Head of caudate nucleus (tissue), 42 donors: Measurements from ENCODE around the gene HIPK1.
A peak's percentile ranks its signal among the peaks of the same experiment; 100 is the strongest.

Experiments used
- DNase-seq, 42 donors: peaks; one replicate each; pipeline versions ENCODE4 v3.0.0 to v3.0.0-alpha.2; 2020 to 2021; ENCODE audit warnings: mixed read lengths in 7 of 42
- intact Hi-C: fragments of 100-400 bp; cut with DNase I; formaldehyde crosslinking; loops from one replicate; pipeline ENCODE4 v1.15.0; 2022

Gene HIPK1

DNA sequence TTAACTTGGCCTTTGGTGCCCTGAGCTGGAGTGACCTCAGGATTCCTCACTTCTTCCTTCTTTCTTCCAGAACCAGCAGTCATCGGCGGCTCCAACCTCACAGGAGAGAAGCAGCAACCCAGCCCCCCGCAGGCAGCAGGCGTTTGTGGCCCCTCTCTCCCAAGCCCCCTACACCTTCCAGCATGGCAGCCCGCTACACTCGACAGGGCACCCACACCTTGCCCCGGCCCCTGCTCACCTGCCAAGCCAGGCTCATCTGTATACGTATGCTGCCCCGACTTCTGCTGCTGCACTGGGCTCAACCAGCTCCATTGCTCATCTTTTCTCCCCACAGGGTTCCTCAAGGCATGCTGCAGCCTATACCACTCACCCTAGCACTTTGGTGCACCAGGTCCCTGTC is 43.8 kb downstream of the HIPK1 start:
- intact Hi-C loops: no loop called here
- DNase-seq: no peak

DNA sequence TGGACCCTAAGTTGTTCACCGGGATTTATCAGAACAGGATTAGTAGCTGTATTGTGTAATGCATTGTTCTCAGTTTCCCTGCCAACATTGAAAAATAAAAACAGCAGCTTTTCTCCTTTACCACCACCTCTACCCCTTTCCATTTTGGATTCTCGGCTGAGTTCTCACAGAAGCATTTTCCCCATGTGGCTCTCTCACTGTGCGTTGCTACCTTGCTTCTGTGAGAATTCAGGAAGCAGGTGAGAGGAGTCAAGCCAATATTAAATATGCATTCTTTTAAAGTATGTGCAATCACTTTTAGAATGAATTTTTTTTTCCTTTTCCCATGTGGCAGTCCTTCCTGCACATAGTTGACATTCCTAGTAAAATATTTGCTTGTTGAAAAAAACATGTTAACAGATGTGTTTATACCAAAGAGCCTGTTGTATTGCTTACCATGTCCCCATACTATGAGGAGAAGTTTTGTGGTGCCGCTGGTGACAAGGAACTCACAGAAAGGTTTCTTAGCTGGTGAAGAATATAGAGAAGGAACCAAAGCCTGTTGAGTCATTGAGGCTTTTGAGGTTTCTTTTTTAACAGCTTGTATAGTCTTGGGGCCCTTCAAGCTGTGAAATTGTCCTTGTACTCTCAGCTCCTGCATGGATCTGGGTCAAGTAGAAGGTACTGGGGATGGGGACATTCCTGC is 46.2 kb downstream of the HIPK1 start:
- no peak for DNase-seq
- intact Hi-C loops: no loop called here

DNA sequence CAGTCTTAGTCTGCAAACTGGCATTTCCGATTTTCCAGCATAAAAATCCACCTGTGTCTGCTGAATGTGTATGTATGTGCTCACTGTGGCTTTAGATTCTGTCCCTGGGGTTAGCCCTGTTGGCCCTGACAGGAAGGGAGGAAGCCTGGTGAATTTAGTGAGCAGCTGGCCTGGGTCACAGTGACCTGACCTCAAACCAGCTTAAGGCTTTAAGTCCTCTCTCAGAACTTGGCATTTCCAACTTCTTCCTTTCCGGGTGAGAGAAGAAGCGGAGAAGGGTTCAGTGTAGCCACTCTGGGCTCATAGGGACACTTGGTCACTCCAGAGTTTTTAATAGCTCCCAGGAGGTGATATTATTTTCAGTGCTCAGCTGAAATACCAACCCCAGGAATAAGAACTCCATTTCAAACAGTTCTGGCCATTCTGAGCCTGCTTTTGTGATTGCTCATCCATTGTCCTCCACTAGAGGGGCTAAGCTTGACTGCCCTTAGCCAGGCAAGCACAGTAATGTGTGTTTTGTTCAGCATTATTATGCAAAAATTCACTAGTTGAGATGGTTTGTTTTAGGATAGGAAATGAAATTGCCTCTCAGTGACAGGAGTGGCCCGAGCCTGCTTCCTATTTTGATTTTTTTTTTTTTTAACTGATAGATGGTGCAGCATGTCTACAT is 47.6 kb downstream of the HIPK1 start:
- intact Hi-C loops: no loop called here

DNA sequence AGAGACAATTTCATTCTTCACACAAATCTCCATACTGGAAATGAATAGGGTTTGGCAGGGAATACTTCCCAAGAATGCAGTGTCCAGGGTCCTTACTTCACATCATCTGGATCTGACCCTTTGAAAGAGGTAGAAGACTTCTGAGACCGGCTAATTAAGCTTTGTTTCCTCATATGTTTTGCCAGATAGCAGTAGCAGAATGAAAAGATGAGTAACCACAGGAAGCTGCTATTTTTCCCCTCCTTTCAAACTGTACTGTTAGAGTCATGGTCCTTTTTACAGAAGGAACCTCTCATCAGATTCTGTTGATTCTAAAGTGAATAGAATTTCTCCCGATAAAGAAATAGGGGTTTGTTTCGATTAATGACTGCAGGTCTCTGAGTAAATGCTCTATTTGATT is 48.8 kb downstream of the HIPK1 start:
- no peak for DNase-seq
- intact Hi-C loops: loop anchor here (2.0 kb wide), 1 partner anchor 305 kb away; no protein-coding TSS in a partner anchor

More for the DNA sequence above, 47.6 kb downstream of the HIPK1 start:
- DNase-seq: no peak

DNA sequence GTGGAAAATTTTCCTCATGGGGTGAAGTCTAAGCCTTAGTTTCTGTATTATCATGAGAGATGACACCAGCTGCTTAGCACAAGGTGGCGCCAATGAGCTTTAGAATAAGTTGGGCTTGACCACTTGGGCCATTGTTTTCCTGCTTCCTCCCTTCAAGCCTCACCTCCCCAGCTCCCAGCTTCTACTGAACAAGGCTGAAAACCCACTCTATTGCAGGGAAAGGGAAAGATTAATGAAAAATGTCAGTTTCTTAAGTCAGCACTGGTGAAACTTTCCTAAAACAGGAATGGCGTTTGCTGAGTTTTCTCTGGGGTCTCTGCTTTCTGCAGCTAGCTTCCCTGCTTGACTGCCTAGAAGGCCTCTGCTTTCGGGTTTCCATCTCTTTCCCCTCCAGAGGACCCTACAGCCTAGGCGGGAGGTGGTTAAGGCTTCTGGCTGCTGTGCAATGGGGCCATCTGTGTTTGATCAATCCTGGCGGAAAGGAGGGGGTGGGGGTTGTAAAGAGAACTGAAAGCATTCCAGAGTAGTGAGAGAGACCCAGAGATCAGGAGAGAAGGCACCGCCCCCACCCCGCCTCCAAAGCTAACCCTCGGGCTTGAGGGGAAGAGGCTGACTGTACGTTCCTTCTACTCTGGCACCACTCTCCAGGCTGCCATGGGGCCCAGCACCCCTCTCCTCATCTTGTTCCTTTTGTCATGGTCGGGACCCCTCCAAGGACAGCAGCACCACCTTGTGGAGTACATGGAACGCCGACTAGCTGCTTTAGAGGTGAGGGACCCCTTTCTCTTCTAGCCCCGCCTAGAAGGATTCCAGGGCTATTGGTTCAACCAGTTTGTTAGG is 50.0 kb downstream of the HIPK1 start, which contains the start of gene OLFML3:
OLFML3 (plus strand) TSS at position 612 of the 840 bp plus-strand sequence; CDS start at position 655, 43 bp downstream.
- peak; percentile 56 to 92 (median 82) for DNase-seq
- intact Hi-C loops: loop anchor here (2.0 kb wide), 1 partner anchor 304 kb away; no protein-coding TSS in a partner anchor

DNA sequence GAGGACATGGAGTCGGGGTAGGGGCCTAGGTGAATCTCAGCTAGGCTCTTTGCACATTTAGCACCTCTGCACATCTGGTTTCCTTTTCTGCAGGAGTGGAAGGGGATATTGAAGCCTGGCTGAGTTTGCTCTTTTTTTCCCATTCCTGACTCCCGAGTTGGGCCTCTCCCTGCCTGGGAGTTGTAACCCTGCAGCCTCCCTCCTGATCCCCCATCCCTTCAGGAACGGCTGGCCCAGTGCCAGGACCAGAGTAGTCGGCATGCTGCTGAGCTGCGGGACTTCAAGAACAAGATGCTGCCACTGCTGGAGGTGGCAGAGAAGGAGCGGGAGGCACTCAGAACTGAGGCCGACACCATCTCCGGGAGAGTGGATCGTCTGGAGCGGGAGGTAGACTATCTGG is 51.0 kb downstream of the HIPK1 start:
- DNase-seq: peak in 10 of 42 donors; percentile 14 to 66 (median 39)
- intact Hi-C loops: no loop called here

DNA sequence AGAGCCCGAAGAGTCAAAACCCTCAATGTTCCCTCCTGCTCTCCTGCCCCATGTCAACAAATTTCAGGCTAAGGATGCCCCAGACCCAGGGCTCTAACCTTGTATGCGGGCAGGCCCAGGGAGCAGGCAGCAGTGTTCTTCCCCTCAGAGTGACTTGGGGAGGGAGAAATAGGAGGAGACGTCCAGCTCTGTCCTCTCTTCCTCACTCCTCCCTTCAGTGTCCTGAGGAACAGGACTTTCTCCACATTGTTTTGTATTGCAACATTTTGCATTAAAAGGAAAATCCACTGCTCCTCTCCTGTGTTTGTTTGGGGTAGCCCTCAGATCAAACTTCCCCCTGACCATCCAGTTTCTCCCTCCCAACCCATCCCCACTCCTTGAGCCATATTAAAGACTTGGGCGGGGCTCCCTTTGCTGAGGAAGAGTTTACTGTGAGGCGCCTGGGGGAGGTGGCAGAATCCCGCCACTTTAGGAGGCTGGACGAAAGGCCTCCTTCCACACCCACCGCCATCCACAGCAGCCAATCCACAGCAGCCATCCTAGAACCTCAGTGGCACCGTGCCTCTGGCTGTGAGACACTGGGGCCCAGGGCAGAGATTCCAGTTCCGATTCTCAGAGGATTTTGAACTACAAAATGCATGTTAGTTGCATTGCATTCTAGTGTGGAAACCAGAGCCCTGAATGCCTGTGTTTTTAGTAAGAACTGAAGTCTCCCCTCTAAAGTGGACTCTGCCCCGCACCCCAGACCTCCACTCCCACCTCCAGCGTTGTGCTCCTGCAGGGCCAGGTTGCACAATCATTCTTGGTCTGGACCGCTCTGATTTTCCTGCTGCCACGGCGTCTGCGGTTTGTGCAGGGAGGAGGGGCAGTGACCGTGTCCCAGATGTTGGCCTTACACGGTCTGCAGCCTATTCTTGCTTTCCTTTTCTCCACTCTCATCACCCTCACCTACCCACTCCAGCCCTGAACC is 53.1 kb downstream of the HIPK1 start:
- DNase-seq: peak in 22 of 42 donors; percentile 15 to 65 (median 37)
- intact Hi-C loops: no loop called here

DNA sequence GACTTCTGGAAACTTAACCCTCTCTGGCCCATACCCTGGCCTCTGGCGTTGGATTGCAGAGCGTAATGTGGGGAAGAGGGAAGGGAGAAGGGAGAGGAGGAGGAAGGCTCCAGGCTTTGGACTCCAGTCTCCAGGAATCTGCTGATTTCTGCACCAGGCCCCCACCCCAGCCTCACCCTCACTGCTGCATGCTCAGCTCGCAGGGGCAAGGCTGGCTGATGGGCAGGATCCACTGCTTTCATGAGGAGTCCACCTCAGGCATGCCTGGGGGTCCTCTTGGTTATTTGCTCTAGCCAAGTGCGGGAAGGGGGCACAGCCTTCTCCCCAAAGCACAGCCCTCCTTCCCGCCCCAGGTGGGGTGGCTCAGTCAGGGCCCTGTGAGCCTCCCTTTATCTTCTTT is 53.8 kb downstream of the HIPK1 start:
- no peak for DNase-seq
- intact Hi-C loops: no loop called here

DNA sequence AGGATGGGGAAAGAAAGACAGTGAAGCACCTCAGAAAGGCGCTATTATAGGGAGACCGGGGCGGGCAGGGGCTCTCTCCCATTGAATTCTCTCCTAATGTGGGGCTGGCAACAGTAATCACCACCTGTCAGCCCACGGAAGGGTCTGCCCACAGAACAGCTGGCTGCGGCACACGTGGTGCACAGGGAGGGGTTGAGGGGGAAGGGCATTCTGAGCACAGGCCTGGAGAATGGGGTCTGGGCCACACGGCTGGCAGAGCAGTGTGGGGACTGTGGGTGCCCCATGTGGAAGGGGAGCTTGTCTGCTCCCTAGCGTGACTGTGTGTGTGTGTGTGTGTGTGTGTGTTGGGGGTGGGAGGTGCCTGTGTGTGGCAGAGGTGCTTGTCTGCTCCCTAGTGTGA is 54.3 kb downstream of the HIPK1 start:
- intact Hi-C loops: no loop called here
- peak in 3 of 42 donors; percentile 18 to 39 (median 26) for DNase-seq

DNA sequence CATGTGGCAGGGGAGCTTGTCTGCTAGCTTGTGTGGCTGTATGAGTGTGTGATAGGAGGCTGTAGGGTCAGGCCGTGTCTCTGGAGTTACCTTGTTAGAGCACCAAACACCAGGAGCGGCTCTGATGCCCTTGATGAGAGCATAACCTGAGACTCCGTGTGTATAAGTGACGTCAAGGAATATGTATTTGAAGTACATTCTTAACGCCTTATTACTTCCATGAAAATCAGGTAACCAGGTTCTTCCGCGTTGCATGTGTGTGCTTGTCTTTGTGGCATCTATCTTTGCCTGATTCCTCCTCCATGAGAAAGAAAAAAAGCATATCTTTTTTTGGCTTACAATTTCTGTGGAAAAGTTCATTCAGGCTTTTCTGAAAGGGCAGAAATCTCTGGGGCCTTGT is 54.7 kb downstream of the HIPK1 start:
- intact Hi-C loops: no loop called here
- DNase-seq: no peak

DNA sequence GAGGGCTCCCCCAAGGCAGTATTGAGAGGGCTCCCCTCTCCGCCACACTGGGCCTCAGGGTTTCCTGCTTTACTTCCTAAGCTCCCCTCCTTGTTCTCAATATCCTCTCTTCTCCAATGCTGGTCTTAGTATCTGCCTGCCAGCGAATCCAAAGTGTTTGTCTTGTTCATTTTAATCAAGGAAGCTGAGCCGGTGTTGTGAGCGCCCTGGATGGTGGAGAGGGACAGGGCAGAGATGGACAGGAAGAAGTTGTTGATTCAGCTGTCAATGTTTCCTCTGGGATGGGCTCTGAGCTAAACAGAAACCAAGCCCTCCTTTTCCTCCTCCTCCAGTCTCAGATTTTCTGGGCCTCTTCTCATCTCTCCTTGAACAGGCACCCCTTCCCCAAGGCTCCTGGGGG is 55.6 kb downstream of the HIPK1 start:
- intact Hi-C loops: no loop called here
- DNase-seq: no peak

DNA sequence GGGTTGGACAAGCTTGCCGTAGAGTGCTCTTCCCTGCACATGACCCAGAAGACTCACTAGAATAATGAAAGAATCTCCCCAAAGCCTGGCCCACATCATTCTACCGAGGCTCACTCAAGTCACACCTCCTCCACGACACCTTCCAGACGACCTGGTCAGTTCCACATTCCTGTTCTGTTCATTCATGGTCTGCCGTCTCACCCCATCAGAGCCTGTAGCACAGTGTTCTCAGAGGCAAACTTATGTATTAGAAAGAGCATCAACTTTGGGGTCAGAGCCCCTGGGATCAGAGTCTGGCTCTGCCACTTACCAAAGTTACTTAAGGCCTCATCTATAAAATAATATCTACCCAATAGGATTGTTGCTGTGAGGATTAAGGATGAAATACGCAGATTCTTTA is 57.7 kb downstream of the HIPK1 start:
- intact Hi-C loops: no loop called here
- DNase-seq: no peak

DNA sequence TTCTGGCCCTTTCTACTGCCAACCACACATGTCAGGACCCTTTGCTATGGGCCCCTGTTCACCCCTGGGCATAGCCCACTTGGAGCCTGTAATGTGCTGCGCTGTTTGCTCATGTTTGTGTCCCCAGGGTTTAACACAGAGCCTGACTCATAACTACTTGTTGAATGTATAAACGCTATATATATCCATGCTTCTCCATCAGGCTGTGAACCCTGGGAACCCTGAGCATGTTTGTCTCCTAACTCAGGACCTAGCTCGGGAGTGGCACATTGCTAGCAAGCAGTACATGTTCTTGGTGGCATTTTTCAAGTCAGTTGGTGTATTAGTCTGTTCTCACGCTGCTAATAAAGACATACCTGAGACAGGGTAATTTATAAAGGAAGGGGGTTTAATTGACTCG is 58.1 kb downstream of the HIPK1 start:
- no peak for DNase-seq
- intact Hi-C loops: no loop called here

DNA sequence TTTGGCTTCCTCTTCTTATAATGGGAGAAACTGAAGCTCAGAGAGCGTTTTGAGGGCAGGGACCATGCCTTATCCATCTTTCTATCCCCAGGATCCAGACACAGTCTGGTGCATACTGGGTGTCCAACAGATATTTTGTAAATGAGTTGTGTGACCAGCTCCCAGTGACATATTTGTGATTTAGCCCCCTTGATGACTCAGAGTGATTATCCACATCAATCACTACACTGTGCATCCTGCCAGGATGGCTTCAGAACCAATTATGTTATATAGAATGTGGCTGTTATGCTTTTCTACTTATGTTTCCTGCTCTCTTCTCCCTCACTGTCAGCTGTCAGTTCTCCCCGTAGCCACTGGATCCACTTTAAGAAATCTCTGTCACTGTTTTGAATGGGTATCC is 61.4 kb downstream of the HIPK1 start:
- intact Hi-C loops: no loop called here
- peak in 1 of 42 donors; percentile 9 for DNase-seq

DNA sequence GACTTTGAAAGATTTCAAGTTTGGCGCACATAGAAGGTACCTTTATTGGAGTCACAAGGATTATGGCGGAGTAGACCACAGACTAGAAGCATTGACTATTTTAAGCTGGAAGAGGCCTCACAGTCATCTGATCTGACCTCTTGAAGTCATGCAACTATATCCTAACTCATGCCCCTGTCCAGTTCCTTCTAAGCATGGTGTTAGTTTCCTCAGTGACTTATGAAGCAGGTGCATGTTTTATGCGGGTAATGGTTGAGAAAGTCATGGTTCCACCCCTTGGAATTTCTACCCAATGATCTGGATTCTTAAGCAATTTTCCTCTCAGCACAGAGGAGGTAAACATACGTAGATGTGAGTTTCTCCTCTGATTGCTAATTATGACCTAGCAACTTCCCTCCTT is 61.8 kb downstream of the HIPK1 start:
- intact Hi-C loops: no loop called here
- no peak for DNase-seq

DNA sequence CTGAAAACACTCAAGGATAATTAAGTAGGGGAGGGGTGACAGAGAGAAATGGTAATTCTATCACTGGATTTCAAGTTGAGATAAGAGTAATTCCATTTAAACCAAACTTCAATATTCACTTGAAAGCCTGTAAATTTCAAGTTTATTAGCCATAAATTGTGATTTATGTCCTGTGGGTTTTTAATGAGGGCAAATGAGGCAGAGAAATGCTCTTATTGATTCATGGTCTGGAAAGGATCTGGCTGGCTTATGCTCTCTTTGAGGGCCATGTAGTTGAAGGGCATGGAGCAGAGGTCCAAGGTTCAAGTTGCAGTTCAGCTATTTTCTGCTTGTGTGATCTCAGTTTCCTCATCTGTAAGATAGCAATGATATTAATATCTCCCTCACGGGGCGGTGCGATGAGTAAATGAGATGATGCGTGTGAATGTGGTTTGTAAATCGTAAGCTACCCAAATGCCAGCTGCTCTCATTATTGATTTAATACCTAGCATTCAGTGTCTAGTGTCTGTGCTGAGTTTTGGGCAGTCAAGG is 62.4 kb downstream of the HIPK1 start:
- intact Hi-C loops: no loop called here
- peak in 1 of 42 donors; percentile 28 for DNase-seq

DNA sequence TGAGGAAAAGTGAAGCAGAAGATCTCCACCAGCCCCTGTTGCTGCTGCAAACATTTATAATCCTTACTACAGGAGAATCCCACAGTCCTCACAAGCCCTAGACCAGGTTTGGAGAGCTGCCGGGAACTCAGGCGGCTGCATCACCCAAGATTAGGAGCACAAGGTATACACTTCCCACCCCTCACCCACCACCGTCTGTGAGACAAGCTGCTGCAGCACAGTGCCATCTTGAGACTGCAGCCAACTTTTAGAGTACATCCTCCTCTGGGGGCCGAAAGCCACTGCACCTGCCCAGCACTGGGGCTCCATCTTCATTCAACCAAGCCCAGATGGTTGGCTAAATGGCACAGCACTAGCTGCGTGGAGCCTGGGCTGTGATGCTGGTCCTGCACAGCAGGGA is 63.9 kb downstream of the HIPK1 start:
- peak in 1 of 42 donors; percentile 35 for DNase-seq
- intact Hi-C loops: no loop called here

DNA sequence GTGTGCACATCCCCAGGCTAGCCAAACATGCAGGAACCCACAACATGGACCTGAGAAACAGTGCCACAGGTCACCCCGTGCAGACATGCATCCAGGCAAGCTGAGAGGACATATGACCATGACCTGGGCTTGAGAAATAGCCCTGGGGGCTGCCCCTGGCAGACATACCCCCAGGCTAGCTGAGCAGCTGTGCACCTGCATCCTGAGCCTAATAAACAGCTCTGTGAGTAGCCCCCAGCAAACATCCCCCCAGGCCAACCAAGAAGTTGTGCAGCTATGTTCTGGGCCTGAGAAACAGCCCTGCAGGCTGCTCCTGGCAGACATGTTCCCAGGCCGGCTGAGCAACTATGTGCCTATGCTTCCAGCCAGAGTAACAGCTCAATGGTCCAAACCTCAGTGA is 64.6 kb downstream of the HIPK1 start:
- DNase-seq: no peak
- intact Hi-C loops: no loop called here
